HG03469 (cell line): ENCODE measurements around the gene HBA1.
"Not testable (repeated sequence)": the region's sequence is repeated elsewhere in the genome, so short reads cannot be mapped to it uniquely, and the experiment has no call there.

Source experiments
- ATAC-seq: cut with Tn5 transposase; IDR thresholded peaks from one replicate; pipeline ENCODE4 v1.9.1; 2021; ENCODE audit warnings: mild to moderate bottlenecking, moderate library complexity, moderate number of reproducible peaks; ENCODE audit not compliant: unreplicated experiment

Gene HBA1

GRCh38 chr16:173928-174769 lies 2.3 kb upstream of the HBA1 start:
- ATAC-seq: not testable (repeated sequence)

- no peak for ATAC-seq
Measured at GRCh38 chr16:175011-175949, 1.2 kb upstream of the HBA1 start.

- ATAC-seq: not testable (repeated sequence)
Measured at GRCh38 chr16:176006-176405, 474 bp upstream of the HBA1 start.

- ATAC-seq: no peak
Measured at GRCh38 chr16:177394-177822, 928 bp downstream of the HBA1 start.

- no peak for ATAC-seq
Measured at GRCh38 chr16:177981-178667, 1.6 kb downstream of the HBA1 start.

GRCh38 chr16:178668-179015 lies 2.2 kb downstream of the HBA1 start:
- no peak for ATAC-seq

- ATAC-seq: no peak
Measured at GRCh38 chr16:179211-180092, 3.0 kb downstream of the HBA1 start.

GRCh38 chr16:180101-180675 lies 3.7 kb downstream of the HBA1 start, which contains the start of gene HBQ1:
HBQ1 (plus strand) TSS chr16:180459; CDS start chr16:180487, 28 bp downstream.
- no peak for ATAC-seq

- ATAC-seq: no peak
Measured at GRCh38 chr16:180681-181564, 4.4 kb downstream of the HBA1 start.

GRCh38 chr16:181565-182021 lies 5.1 kb downstream of the HBA1 start:
- no peak for ATAC-seq

- ATAC-seq: no peak
Measured at GRCh38 chr16:183005-183404, 6.5 kb downstream of the HBA1 start.

GRCh38 chr16:185213-185612 lies 8.7 kb downstream of the HBA1 start:
- ATAC-seq: no peak

- no peak for ATAC-seq
Measured at GRCh38 chr16:185691-186090, 9.2 kb downstream of the HBA1 start.

- no peak for ATAC-seq
Measured at GRCh38 chr16:187330-187729, 10.8 kb downstream of the HBA1 start.

GRCh38 chr16:188674-189073 lies 12.2 kb downstream of the HBA1 start:
- no peak for ATAC-seq

GRCh38 chr16:189604-190186 lies 13.2 kb downstream of the HBA1 start:
- ATAC-seq: no peak

- ATAC-seq: no peak
Measured at GRCh38 chr16:191831-192230, 15.4 kb downstream of the HBA1 start.

GRCh38 chr16:192686-193085 lies 16.2 kb downstream of the HBA1 start:
- ATAC-seq: no peak
